ENCODE results near the gene CNNM3.
"Not testable (repeated sequence)": the region's sequence is repeated elsewhere in the genome, so short reads cannot be mapped to it uniquely, and the experiment has no call there.

CNNM3 gene

GRCh38 chr2:96800061-96801004, 15.7 kb upstream of the CNNM3 start:
- DNase-seq, result no peak

GRCh38 chr2:96801005-96801785, 14.9 kb upstream of the CNNM3 start:
- DNase-seq, result peak; percentile 69

GRCh38 chr2:96801786-96802595, 14.1 kb upstream of the CNNM3 start:
- no peak for DNase-seq

GRCh38 chr2:96802721-96803120, 13.3 kb upstream of the CNNM3 start:
- DNase-seq, result no peak

- no peak for DNase-seq
Observed at GRCh38 chr2:96804986-96805385, 11.1 kb upstream of the CNNM3 start.

- DNase-seq, result not testable (repeated sequence)
Observed at GRCh38 chr2:96805946-96806345, 10.1 kb upstream of the CNNM3 start.

- DNase-seq, result no peak
Observed at GRCh38 chr2:96806468-96807126, 9.5 kb upstream of the CNNM3 start.

- DNase-seq, result no peak
Observed at GRCh38 chr2:96807127-96807471, 9.0 kb upstream of the CNNM3 start.

GRCh38 chr2:96808176-96808837, 7.8 kb upstream of the CNNM3 start:
- no peak for DNase-seq

GRCh38 chr2:96809216-96809882, 6.7 kb upstream of the CNNM3 start:
- no peak for DNase-seq

GRCh38 chr2:96809951-96810782, 5.9 kb upstream of the CNNM3 start:
- DNase-seq, result no peak

GRCh38 chr2:96810783-96811192, 5.3 kb upstream of the CNNM3 start:
- no peak for DNase-seq

GRCh38 chr2:96811917-96812316, 4.2 kb upstream of the CNNM3 start:
- no peak for DNase-seq

GRCh38 chr2:96813656-96814055, 2.4 kb upstream of the CNNM3 start:
- no peak for DNase-seq

- peak; percentile 51 for DNase-seq
Observed at GRCh38 chr2:96815326-96816126, 542 bp upstream of the CNNM3 start.

- no peak for DNase-seq
Observed at GRCh38 chr2:96816836-96817702, 1.0 kb downstream of the CNNM3 start.

- no peak for DNase-seq
Observed at GRCh38 chr2:96817882-96818281, 1.8 kb downstream of the CNNM3 start.

- peak; percentile 81 for DNase-seq
Observed at GRCh38 chr2:96819128-96819875, 3.2 kb downstream of the CNNM3 start.

Data from NCI-H510A treated with DMSO at 0.1 percent for 48 hours (cell line).